NCI-H2196 (cell line): ENCODE measurements around the gene APPBP2.
"Not testable (repeated sequence)": the region's sequence is repeated elsewhere in the genome, so short reads cannot be mapped to it uniquely, and the experiment has no call there.

Experiments used
- DNase-seq: peaks from one replicate; lab custom pipeline; 2025; ENCODE audit not compliant: unreplicated experiment; lab: John Stamatoyannopoulos, UW

Gene APPBP2, protein sequence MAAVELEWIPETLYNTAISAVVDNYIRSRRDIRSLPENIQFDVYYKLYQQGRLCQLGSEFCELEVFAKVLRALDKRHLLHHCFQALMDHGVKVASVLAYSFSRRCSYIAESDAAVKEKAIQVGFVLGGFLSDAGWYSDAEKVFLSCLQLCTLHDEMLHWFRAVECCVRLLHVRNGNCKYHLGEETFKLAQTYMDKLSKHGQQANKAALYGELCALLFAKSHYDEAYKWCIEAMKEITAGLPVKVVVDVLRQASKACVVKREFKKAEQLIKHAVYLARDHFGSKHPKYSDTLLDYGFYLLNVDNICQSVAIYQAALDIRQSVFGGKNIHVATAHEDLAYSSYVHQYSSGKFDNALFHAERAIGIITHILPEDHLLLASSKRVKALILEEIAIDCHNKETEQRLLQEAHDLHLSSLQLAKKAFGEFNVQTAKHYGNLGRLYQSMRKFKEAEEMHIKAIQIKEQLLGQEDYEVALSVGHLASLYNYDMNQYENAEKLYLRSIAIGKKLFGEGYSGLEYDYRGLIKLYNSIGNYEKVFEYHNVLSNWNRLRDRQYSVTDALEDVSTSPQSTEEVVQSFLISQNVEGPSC

DNA sequence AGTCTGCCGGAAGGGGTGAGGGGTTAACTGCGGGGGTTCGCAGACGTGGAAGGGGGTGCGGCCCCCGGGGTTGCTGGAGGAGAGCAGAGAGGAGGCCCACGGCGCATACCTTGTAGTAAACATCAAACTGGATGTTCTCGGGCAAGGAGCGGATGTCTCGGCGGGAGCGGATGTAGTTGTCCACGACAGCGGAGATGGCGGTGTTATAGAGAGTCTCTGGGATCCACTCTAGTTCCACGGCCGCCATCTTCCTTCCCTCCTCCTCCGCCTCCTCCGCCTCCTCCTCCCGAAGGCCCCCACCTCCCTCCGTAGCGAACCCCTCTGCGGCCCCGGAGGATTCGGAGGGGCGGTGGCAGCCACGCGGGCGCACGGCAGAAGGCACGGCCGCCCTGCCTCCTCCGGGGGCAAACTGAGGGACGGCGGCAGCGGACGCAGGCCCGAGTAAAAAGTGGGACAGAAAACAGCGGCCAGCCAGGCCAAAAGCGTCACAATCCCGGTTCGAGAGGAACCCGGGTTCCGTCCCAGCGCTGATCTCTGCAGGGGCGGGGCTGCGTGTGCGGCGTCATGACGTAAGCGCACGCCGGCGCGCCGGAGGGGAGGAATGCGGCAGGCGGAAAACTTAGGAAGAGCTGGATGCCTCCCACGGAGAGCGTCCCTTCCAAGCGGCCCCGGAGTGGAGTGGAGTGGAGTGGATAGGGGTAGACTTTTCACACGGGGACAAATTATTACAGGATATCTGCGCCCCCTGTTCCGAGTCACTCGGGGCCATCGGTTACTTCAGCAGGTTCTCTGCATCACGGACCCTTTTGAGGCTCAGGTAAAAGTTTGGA, at the start of gene APPBP2:
TSS of gene APPBP2 (minus strand) at position 558 of the 830 bp plus-strand sequence. CDS start at position 247, 311 bp downstream.
- DNase-seq, result peak; percentile 90

DNA sequence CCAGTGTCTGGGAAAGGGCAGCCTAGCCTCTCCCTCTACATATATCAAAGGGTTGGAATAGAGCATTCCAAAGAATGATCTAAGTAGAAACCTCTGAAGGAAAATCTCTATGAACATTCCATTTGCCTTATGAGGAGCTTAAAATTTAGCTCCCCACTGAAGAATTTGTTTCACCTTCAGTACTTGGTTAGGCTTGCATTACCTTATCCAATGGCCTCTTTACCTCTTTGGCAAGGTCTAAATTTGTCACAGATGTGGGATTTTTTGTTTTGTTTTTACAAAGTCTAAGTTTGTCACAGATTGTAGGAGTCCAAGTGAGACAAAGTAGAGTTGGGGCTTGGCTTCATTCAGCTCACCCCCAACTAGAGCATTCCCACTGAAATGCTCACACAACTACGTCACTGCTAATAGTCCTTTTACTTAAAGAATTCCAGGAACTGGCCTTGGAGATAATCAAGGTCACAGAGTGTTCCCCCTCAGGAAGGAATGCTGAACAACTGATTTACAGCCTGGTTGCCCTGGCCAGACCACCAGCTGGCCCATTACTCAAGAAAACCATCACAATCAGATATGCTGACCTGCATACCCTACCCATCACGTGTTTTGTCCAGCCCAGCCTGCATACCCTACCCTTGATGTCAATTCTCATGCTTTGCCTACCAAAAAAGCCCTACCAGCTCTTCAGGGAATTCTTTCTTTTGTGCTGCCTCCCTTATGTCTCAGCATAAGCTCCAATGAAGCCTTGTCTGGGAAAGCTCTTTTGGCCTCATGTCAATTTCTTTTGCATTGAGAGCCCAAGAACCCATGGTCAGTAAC, 47.4 kb upstream of the APPBP2 start:
- DNase-seq, result no peak

DNA sequence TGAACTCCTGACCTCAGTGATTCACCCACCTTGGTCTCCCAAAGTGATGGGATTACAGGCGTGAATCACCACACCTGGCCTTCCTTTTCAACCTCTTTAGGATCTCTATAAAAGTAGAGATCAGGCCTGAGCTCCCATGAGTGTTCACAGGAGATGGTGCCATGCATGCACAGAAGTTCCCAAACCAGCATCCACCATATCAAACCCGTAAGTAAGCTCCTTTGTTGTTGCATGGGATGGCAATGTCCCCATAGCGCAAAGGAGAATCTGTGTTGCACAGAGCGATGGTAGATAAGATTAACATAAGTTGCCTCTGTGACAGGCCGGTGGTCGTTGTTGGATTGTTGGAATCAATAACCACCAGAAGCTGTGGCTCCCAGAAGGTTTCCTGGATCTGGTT, 39.2 kb upstream of the APPBP2 start:
- no peak for DNase-seq

DNA sequence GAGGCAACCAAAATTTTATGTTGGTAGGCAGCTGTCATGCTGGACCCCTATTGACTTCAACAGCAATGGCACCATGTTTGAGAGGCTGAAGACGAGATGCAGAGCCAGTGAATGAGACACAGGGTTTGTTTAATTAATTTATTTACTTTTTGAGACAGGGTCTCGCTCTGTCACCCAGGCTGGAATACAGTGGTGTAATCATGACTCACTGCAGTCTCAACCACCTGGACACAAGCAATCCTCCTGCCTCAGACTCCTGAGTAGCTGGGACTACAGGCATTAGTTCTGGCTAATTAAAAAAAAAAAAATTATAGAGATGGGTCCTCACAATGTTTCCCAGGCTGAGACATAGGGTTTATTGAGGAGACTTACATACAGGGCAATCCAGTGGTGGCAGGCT, 37.7 kb upstream of the APPBP2 start:
- no peak for DNase-seq

DNA sequence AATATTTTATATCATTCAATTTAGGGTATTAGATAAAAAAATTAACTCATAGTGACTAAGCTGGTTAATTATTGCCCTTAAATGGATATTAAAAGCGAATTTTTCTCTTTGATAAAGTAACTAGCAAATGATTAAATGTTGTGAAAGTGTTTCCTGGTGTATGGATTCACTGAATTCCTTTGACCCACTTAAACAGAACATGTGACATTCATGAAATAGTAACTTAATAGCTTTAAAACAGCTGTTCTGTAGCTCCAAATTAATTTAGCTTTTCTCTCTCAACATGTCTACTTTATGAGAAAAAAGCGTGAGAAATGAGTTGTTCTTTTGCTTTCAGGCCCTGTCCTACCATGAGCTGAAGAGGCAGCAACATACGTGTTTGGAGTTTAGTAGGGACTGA, 36.4 kb upstream of the APPBP2 start:
- no peak for DNase-seq

DNA sequence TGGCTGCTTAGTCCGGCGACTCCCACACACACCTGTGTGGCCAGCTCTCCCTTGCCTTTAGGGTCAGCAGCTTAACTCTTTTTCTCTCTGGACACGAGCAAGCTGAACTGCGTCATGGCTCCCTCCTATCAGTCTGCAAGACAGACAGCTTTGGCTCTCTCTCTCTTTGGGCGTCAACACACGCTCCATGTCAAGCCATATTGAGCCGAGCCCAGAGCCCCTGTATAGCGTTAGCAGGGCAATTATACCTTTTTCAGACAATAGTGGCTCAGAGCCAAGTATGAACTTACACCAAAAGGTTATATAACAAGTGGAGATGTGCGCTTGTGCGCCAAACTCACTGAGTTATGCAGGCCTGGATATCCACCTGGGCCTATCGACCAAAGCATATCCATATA, 34.8 kb upstream of the APPBP2 start:
- DNase-seq, result no peak

DNA sequence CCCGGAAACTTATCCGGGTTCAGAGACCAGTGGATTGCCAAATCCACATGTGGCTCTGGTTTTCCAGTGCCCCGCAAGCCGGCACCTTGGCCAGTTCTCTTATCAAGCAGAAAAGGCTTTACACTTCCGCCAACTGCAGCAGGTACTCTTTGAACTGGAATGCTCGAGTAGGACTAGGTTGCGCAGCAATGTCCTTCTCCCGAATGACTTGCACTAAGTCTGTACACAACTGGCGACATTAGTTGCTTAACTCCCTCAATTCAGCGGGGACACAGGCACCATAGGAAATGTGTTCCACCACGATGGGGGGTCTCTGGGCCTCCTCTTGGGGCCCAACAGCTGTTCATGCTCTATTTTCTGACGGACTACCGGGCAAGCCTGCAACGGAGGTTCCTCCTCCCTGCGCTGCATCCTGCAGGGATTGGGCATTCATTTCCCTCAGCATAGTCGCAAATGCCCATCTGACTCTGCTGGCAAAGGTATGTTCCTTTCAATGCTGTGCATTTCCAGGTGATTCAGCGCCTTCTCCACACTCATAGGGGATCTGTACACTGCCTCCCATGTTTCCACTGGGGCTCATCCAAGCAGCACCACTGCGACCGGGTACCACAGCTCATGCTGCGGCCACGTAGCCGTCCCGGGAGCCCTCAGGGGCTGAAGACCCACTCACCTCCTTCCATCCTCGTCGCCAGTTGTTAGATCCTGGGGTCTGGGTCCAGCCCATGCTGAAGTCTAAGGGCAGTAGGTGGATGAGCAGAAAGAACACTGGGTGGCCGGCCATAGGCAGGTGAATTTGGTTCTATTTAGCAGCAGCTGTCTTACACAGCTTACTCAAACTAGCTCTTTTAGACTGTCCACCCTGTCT, 34.2 kb upstream of the APPBP2 start:
- no peak for DNase-seq

DNA sequence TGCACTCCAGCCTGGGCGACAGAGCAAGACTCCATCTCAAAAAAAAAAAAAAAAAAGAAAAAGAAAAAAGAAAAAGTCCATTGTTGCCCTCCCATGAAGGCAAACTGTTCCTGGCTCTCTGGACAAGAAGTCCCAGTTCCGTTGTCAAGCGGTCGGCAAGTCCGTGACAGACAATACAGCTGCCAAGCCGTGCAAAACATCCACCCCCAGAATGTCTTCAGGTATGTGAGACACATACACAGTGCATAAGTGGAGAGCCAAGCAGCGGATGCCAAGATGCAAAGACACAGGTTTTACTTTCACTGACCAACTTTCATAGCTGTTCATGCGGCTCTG, 33.6 kb upstream of the APPBP2 start:
- no peak for DNase-seq

DNA sequence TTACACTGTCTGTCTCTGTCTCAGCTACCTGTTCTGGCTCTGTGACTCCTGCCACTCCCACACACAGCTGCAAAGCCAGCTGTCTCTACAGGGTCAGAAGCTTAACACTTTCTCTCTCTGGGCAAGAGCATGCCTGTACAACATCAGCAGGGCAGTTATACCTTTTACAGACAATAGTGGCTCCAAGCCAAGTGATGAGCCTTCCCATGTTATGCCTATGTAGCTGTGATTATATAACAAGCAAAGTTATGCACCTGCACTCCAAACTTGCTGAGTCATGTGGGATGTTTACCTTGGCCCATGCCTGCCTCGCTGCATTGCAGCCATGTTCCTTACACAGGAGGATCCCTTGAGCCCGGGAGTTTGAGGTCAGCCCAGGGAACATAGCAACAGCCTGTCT, 31.8 kb upstream of the APPBP2 start:
- no peak for DNase-seq

DNA sequence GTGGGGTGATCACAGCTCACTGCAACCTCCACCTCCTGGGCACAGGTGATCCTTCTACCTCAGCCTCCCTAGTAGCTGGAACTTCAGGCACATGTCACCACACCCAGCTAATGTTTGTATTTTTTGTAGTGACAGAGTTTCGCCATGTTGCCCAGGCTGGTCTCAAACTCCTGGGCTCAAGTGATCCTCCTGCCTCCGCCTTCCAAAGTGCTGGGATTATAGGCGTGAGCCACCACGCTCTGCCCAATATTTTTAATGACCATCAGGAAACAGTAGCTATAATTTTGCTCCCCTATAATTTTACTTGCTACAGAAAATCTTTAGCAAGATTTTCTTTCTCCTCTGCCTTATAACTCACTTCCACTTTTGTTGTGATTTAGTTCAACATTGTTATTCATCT, 29.7 kb upstream of the APPBP2 start:
- no peak for DNase-seq

DNA sequence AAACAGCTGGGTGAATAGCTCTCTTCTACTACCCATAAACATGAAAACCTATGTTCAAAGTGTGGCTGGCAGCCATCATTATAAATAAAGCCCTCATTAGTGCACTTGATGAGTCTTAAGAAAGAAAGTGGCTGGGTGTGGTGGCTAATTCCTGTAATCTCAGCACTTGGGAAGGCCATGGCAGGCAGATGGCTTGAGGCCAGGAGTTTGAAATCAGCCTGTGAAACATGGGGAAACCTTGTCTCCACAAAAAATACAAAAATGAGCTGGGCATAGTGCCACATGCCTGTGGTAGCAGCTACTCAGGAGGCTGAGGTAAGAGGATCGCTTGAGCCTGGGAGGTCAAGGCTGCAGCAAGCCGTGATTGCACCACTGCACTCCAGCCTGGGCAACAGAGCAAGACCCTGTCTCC, 28.3 kb upstream of the APPBP2 start:
- DNase-seq, result peak; percentile 24

DNA sequence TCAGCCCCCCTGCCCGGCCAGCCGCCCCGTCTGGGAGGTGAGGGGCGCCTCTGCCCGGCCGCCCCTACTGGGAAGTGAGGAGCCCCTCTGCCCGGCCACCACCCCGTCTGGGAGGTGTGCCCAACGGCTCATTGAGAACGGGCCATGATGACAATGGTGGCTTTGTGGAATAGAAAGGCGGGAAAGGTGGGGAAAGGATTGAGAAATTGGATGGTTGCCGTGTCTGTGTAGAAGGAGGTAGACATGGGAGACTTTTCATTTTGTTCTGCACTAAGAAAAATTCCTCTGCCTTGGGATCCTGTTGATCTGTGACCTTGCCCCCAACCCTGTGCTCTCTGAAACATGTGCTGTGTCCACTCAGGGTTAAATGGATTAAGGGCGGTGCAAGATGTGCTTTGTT, 26.2 kb upstream of the APPBP2 start:
- DNase-seq, result not testable (repeated sequence)

DNA sequence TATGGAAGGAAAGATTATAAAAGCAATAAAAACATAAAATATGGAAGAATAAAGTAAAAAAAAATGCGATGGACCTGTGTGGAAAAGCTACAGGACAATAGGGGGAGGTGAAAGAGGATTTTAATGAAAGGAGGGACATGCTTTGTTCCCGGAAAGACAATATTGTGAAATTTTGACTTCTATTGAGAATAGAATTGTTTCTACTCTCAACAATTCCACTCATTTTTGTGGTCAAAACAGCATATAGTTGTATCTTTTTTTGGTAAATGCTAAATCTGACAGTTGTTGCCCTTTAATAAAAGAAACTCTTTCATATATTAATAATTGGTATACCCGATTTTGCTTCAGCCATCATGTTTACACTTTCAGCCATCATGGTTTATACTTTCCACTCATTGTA, 22.9 kb upstream of the APPBP2 start:
- no peak for DNase-seq

DNA sequence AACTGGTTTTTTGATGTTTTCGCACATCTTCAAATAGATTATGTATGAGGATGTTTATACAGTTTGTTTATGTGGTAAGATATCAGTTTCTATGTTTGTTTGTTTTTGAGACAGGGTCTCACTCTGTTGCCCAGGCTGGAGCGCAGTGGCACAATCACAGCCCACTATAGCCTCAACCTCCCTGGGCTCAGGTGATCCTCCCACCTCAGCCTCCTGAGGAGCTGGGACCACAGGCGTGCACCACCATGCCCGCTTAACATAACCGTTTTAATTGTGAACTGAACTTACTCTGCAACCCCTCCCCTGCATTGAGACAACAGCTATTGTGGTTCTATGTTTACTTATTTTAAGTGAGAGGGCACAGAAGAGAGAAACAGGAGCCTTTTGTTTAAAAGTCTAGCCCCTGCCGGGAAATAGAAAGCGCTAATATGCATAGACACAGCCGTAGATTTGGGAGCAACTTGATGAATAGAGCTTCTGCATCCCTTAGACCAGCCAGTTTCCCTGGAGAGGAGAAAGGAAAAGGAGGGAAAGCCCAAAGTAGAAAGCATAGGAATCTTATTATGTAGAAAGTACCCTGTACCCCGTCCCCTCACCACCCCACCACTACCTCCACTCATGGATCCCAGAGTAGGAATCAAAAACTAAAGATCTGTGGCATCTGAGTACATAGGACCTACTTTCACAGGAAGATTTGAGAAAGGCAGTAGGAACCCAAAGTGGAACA, 19.6 kb upstream of the APPBP2 start:
- DNase-seq, result no peak

DNA sequence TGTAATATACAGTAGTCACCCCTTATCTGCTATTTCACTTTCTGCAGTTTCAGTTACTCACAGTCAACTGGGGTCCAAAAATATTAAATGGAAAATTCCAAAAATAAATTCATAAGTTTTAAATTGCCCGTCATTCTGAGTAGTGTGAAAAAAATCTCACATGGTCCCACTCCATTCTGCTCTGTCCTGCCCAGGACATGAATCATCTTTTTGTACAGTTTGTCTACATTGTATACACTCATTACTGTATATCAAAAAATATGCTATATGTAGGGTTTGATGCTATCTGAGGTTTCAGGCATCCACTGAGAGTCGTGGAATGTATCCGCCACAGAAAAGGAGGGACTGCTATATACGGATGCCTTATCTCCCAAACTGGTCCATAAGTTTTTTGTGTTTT, 16.0 kb upstream of the APPBP2 start:
- no peak for DNase-seq

DNA sequence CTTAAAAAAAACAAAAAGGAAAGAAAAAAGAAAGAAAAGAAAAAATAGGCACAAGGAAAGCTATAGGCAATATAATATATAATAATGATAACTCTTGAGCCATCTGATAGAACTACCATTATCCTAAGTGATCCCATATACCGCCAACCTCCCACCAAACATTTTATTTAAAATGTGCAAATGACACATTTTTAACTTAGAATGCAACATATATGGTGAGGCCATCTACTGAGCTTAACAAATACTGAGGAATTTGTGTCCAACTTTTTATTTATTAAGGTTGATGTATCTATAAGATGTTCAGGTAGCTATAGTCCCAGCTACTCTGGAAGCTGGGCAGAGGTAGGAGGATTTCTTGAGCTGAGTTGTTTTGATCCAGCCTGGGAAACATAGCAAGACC, 14.4 kb upstream of the APPBP2 start:
- no peak for DNase-seq

DNA sequence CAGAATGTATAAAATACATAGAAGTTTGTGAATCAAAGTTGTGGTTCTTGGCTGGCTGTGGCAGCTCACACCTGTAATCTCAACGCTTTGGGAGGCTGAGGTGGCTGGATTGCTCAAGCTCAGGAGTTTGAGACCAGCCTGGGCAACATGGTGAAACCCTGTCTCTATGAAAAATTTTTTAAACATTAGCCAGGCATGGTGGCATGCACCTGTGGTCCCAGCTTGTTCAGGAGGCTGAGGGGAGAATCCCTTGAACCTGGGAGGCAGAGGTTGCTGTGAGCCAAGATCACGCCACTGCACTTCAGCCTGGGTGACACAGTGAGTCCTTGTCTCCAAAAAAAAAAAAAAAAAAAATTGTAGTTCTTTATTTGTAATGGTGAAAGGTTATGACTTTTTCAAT, 13.8 kb upstream of the APPBP2 start:
- DNase-seq, result no peak

DNA sequence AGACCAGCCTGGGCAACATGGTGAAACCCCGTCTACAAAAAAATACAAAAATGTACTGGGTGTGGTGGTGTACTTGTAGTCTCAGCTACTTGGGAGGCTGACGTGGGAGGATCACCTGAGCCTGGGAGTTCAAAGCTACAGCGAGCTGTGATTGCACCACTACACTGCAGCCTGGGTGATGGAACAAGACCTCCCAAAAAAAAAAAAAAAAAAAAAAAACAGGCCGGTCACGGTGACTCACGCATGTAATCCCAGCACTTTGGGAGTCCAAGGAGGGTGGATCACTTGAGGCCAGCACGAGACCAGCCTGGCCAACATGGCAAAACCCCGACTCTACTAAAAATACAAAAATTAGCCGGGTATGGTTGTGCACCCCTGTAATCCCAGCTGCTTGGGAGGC, 12.7 kb upstream of the APPBP2 start:
- no peak for DNase-seq

DNA sequence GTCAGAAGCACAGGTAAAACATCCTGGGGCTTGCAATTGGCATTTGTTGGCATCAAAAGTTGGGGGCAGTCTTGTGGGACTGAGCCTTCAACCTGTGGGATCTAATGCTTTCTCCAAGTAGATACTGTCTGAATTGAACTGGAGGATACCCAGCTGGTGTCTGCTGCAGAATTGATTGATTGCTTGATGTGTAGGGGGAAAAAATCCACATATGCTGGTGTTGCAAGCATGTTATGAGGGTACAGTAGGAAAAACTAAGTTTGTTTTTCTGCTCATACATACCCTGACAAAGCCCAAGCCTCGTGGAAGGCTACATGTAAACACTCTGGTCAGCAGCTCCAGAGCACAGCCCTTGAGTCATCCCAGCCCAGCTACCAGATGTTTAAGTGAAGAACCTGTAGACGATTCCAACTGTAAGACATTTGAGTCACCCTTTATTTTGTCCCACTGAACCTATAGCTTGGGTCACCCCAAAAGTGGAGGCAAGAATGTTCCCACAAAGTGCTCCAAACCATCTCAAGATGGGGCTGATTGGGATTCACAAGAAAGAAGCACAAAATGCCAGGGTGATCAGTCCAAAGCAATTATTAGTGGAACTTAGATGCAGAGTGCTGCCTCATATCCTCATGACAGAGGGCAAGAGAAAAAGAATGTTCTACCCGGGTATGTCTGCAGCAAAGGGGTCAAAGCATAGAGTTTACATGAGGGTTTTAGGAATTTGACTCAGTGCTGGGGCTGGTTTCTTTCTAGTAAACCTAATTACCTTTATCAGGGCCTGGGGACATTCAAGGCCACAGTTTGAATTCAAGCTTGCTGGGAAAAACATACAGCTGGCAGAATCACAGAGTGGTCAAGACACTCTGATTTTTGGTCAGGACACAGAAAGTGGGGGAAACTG, 9.6 kb upstream of the APPBP2 start:
- no peak for DNase-seq
